HepG2 (cell line): ENCODE measurements around the gene PMEL. TPM values are rescaled to one million over a fixed set of nuclear protein-coding genes. Genes with fewer than 3 reads are reported as not detected.

Experiments
- ATF6 ChIP-seq: sonication (generic); formaldehyde crosslinking; conservative IDR thresholded peaks from 2 replicates; pipeline ENCODE4 v1.4.0; 2020; ENCODE audit warnings: missing genetic modification reagents
- CREM ChIP-seq, 2 experiments: sonication (generic) in 1 of 2; formaldehyde crosslinking in 1 of 2; IDR thresholded peaks; 2 replicates each; pipeline versions ENCODE4 v1.4.0 to v1.6.1; 2016 to 2020; ENCODE audit warnings: antibody characterized with exemption in 1 of 2, mild to moderate bottlenecking in 1 of 2, missing genetic modification reagents in 1 of 2
- GATAD1 ChIP-seq: IDR thresholded peaks from 2 replicates; pipeline ENCODE4 v1.6.1; 2016; ENCODE audit warnings: missing genetic modification reagents, missing compliant biosample characterization
- KDM2A ChIP-seq: sonication (generic); formaldehyde crosslinking; IDR thresholded peaks from 2 replicates; pipeline ENCODE4 v1.4.0; 2020; ENCODE audit warnings: low read depth, missing genetic modification reagents, borderline replicate concordance
- MAX ChIP-seq: IDR thresholded peaks from 2 replicates; pipeline ENCODE4 v1.6.1; 2012; ENCODE audit warnings: inconsistent platforms
- NFKB2 ChIP-seq: sonication (generic); formaldehyde crosslinking; IDR thresholded peaks from 2 replicates; pipeline ENCODE4 v1.4.0; 2020; ENCODE audit warnings: missing genetic modification reagents, borderline replicate concordance
- NR2F6 ChIP-seq, 2 experiments: IDR thresholded peaks; 2 replicates each; pipeline ENCODE4 v1.6.1; 2016; ENCODE audit warnings: antibody characterized with exemption in 1 of 2, mild to moderate bottlenecking in 1 of 2
- SIX1 ChIP-seq: sonication (generic); formaldehyde crosslinking; IDR thresholded peaks from 2 replicates; pipeline ENCODE4 v1.4.0; 2020; ENCODE audit warnings: missing genetic modification reagents, borderline replicate concordance
- SMAD1 ChIP-seq: sonication (generic); formaldehyde crosslinking; IDR thresholded peaks from 2 replicates; pipeline ENCODE4 v1.4.0; 2020; ENCODE audit warnings: missing genetic modification reagents, low read depth, mild to moderate bottlenecking, borderline replicate concordance
- SP5 ChIP-seq: IDR thresholded peaks from 2 replicates; pipeline ENCODE4 v1.6.1; 2016; ENCODE audit warnings: low read depth, borderline replicate concordance
- YEATS2 ChIP-seq: sonication (generic); formaldehyde crosslinking; IDR thresholded peaks from 2 replicates; pipeline ENCODE4 v1.4.0; 2020; ENCODE audit warnings: missing genetic modification reagents, borderline replicate concordance
- ZNF121 ChIP-seq: sonication (generic); formaldehyde crosslinking; IDR thresholded peaks from 2 replicates; pipeline ENCODE4 v1.5.0; 2020; ENCODE audit warnings: mild to moderate bottlenecking, missing genetic modification reagents
- ZNF530 ChIP-seq: sonication (generic); formaldehyde crosslinking; IDR thresholded peaks from 2 replicates; pipeline ENCODE4 v1.5.0; 2020; ENCODE audit warnings: low read depth, mild to moderate bottlenecking, missing genetic modification reagents
- ZNF589 ChIP-seq: sonication (generic); formaldehyde crosslinking; conservative IDR thresholded peaks from 2 replicates; pipeline ENCODE4 v1.8.0; 2022; ENCODE audit warnings: mild to moderate bottlenecking, moderate library complexity, missing genetic modification reagents
- ZNF747 ChIP-seq: sonication (generic); formaldehyde crosslinking; IDR thresholded peaks from 2 replicates; pipeline ENCODE4 v1.8.1; 2023; ENCODE audit warnings: missing genetic modification reagents, mild to moderate bottlenecking, borderline replicate concordance
- polyA plus RNA-seq, 8 experiments: library from polyadenylated mRNA; depleted of rRNA in 3 of 8; stranded (reverse) in 7 of 8; unstranded in 1 of 8; fragments of >200 nt; fragmentation: Illumina TruSeq in 4 of 8; extraction: Trizol in 4 of 8; gene quantifications; 2 replicates each; pipeline versions ENCODE4 v1.2.1 to v1.2.3, GENCODE V29; 2011 to 2016; ENCODE audit warnings: low read depth in 4 of 8, missing spikeins in 1 of 8, mixed read lengths in 1 of 8; ENCODE audit not compliant: insufficient read depth in 1 of 8
- total RNA-seq, 5 experiments: library from RNA; depleted of rRNA; stranded (reverse); fragments of >200 nt; fragmentation: Illumina TruSeq; extraction: Trizol; gene quantifications; 2 replicates each; pipeline ENCODE4 v1.2.3, GENCODE V29; 2016; ENCODE audit warnings: low read depth in 1 of 5
- TF ChIP-seq, protein P1 (sequence below): sonication (generic); formaldehyde crosslinking; IDR thresholded peaks from 2 replicates; pipeline ENCODE4 v1.4.0; 2020; ENCODE audit warnings: missing genetic modification reagents, borderline replicate concordance
- TF ChIP-seq, protein P2 (sequence below): sonication (generic); IDR thresholded peaks from 2 replicates; pipeline ENCODE4 v1.6.1; 2016; ENCODE audit warnings: low read depth, borderline replicate concordance
- TF ChIP-seq, protein P3 (sequence below): sonication (generic); formaldehyde crosslinking; IDR thresholded peaks from 2 replicates; pipeline ENCODE4 v1.8.1; 2023; ENCODE audit warnings: missing genetic modification reagents, mild to moderate bottlenecking, borderline replicate concordance
- TF ChIP-seq, protein P4 (sequence below): sonication (generic); formaldehyde crosslinking; IDR thresholded peaks from 2 replicates; pipeline ENCODE4 v1.5.0; 2020; ENCODE audit warnings: missing genetic modification reagents
- TF ChIP-seq, protein P5 (sequence below): sonication (generic); formaldehyde crosslinking; IDR thresholded peaks from 2 replicates; pipeline ENCODE4 v1.4.0; 2020; ENCODE audit warnings: missing genetic modification reagents, mild to moderate bottlenecking, borderline replicate concordance
- TF ChIP-seq, protein P6 (sequence below): sonication (generic); formaldehyde crosslinking; IDR thresholded peaks from 2 replicates; pipeline ENCODE4 v1.4.0; 2020; ENCODE audit warnings: low read depth, mild to moderate bottlenecking, missing genetic modification reagents

PMEL gene
- total and polyA plus RNA-seq, 2 of the 13 experiments (the other 11 are each of a cell fraction or from before 2014, with no cell fraction given), result 0.49 to 3.3 TPM

GRCh38 chr12:56010111-56010570 is 44.3 kb upstream of the PMEL start (continued):
- TF ChIP-seq ATF6 (CRISPR knock-in tag) (no peak), ZNF530 (CRISPR knock-in tag) (no peak), SIX1 (CRISPR knock-in tag) (no peak; the same call in 1 of the 2 replicates), SP5 (CRISPR knock-in tag) (0 out of 2 replicates have a peak, but pooled peaks have one; percentile 53), MAX (peak; percentile 57; the same call in 1 of the 2 replicates), YEATS2 (no peak), ZNF121 (CRISPR knock-in tag) (peak; percentile 48; the same call in 1 of the 2 replicates), NR2F6 (IDR thresholded peaks at IDR 0.05) (peak; percentile 90), NR2F6 (CRISPR knock-in tag; IDR thresholded peaks at IDR 0.05) (peak; percentile 92), KDM2A (CRISPR knock-in tag) (no peak), CREM (IDR thresholded peaks at IDR 0.05) (peak; percentile 71), CREM (CRISPR knock-in tag; IDR thresholded peaks at IDR 0.05) (no peak), SMAD1 (no peak), ZNF747 (no peak), NFKB2 (CRISPR knock-in tag) (no peak), ZNF589 (CRISPR knock-in tag) (no peak), GATAD1 (CRISPR knock-in tag) (0 out of 2 replicates have a peak, but pooled peaks have one; percentile 33)
- TF ChIP-seq, protein P1, sequence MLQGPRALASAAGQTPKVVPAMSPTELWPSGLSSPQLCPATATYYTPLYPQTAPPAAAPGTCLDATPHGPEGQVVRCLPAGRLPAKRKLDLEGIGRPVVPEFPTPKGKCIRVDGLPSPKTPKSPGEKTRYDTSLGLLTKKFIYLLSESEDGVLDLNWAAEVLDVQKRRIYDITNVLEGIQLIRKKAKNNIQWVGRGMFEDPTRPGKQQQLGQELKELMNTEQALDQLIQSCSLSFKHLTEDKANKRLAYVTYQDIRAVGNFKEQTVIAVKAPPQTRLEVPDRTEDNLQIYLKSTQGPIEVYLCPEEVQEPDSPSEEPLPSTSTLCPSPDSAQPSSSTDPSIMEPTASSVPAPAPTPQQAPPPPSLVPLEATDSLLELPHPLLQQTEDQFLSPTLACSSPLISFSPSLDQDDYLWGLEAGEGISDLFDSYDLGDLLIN (CRISPR knock-in tag), result no peak
- TF ChIP-seq, protein P2, sequence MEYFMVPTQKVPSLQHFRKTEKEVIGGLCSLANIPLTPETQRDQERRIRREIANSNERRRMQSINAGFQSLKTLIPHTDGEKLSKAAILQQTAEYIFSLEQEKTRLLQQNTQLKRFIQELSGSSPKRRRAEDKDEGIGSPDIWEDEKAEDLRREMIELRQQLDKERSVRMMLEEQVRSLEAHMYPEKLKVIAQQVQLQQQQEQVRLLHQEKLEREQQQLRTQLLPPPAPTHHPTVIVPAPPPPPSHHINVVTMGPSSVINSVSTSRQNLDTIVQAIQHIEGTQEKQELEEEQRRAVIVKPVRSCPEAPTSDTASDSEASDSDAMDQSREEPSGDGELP, result peak; percentile 80
- TF ChIP-seq, protein P3, sequence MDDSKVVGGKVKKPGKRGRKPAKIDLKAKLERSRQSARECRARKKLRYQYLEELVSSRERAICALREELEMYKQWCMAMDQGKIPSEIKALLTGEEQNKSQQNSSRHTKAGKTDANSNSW (CRISPR knock-in tag), result no peak
- TF ChIP-seq, protein P4, sequence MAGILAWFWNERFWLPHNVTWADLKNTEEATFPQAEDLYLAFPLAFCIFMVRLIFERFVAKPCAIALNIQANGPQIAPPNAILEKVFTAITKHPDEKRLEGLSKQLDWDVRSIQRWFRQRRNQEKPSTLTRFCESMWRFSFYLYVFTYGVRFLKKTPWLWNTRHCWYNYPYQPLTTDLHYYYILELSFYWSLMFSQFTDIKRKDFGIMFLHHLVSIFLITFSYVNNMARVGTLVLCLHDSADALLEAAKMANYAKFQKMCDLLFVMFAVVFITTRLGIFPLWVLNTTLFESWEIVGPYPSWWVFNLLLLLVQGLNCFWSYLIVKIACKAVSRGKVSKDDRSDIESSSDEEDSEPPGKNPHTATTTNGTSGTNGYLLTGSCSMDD, result no peak
- TF ChIP-seq, protein P5, sequence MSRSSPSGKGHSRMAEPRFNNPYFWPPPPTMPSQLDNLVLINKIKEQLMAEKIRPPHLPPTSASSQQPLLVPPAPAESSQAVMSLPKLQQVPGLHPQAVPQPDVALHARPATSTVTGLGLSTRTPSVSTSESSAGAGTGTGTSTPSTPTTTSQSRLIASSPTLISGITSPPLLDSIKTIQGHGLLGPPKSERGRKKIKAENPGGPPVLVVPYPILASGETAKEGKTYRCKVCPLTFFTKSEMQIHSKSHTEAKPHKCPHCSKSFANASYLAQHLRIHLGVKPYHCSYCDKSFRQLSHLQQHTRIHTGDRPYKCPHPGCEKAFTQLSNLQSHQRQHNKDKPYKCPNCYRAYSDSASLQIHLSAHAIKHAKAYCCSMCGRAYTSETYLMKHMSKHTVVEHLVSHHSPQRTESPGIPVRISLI (CRISPR knock-in tag), result peak; percentile 21; the same call in 1 of the 2 replicates
- TF ChIP-seq, protein P6, sequence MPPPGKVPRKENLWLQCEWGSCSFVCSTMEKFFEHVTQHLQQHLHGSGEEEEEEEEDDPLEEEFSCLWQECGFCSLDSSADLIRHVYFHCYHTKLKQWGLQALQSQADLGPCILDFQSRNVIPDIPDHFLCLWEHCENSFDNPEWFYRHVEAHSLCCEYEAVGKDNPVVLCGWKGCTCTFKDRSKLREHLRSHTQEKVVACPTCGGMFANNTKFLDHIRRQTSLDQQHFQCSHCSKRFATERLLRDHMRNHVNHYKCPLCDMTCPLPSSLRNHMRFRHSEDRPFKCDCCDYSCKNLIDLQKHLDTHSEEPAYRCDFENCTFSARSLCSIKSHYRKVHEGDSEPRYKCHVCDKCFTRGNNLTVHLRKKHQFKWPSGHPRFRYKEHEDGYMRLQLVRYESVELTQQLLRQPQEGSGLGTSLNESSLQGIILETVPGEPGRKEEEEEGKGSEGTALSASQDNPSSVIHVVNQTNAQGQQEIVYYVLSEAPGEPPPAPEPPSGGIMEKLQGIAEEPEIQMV (CRISPR knock-in tag), result 0 out of 2 replicates have a peak, but pooled peaks have one; percentile 29
